Measurements from ENCODE around the gene LOXL4. TPM values are rescaled to one million over a fixed set of nuclear protein-coding genes. Genes with fewer than 3 reads are reported as not detected.

The LOXL4 gene
- total RNA-seq, 1 experiment from 2014 or later = not detected

DNA sequence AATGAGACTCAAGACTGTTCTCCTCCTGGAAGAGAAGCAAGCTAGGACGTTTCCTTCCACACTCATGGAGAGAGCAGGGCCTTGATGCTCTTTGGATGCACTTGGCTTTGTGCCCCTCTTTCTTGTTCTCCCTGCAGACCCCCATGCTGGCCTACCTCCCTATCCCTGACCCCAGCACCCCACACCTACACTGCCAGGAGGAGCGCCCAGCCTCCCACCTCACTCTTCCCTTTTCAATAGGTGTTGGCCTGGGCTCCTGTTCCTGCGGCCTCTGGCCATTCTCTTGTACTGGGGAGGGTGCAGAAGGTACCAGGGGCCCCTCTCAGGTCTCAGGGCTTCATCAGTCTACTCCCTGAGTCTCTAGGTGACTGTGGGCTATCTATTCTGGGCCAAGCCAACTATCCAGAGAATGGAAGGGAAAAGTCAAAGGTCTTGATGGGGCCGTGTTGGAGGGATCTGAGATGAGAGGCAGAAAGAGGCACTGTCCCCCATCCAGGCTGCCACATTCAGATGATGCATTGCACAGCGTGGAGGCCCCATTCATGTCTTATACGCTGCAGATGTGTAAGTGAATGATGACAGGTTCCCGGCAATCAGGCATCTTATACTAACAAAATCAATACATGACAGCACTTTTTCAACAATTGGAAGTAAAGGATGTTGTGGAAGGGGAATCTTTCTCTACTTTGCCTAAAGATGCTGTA lies 32.7 kb upstream of the LOXL4 start:
- DNase-seq = no peak
- no peaks in the 10 kb centered on the region for H3K9me2 ChIP-seq (replicated peaks; ENCODE audit: insufficient read depth, low read length)
- no peak overlapping the region for H3K4me3 ChIP-seq (ENCODE audit: low read length)
- no peak overlapping the region for H3K4me2 ChIP-seq (ENCODE audit: low read depth, low read length, poor library complexity, severe bottlenecking)
- no peak overlapping the region for H3K9ac ChIP-seq (ENCODE audit: low read length)
- no peaks in the 10 kb centered on the region for H3K4me1 ChIP-seq (ENCODE audit: low read length)
- H3K36me3 ChIP-seq (ENCODE audit: insufficient read depth, low read length) = no peaks in the 10 kb centered on the region
- no peaks in the 10 kb centered on the region for H3K79me2 ChIP-seq (ENCODE audit: low read length)
- no peaks in the 10 kb centered on the region for H3K27me3 ChIP-seq (ENCODE audit: low read length)
- H4K20me1 ChIP-seq (ENCODE audit: insufficient read depth, low read depth, low read length) = no peaks in the 10 kb centered on the region
- no peaks in the 10 kb centered on the region for H3K9me3 ChIP-seq (ENCODE audit: low read length)
- H2AFZ ChIP-seq (ENCODE audit: low read length) = no peak overlapping the region
- no peak overlapping the region for H3K27ac ChIP-seq (ENCODE audit: low read length)

DNA sequence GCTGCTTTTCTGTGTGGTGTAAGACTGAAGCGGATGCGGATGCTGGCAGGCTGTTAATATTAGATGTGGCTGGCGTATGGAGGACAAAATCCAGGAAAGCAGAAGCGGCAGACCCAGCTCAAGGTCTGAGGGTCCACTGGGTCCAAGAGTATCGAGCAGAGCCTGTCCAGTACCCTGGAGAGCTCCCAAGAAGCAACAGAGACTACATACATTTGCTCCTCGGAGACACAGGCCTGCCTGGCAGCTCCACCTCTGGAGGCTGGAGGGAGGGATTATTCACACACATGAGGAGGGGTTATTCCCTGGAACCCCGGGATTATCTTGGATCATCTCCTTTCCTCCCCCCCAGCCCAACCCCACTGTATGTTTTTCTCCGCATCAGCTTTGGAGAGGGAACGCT lies 31.3 kb upstream of the LOXL4 start:
- Histone ChIP-seq H3K4me1 (ENCODE audit: low read length) (no peaks in the 10 kb centered on the region), H3K9me3 (ENCODE audit: low read length) (no peaks in the 10 kb centered on the region), H3K4me2 (ENCODE audit: low read depth, low read length, poor library complexity, severe bottlenecking) (no peak overlapping the region), H3K79me2 (ENCODE audit: low read length) (no peaks in the 10 kb centered on the region), H3K27me3 (ENCODE audit: low read length) (no peaks in the 10 kb centered on the region), H3K9me2 (replicated peaks; ENCODE audit: insufficient read depth, low read length) (no peaks in the 10 kb centered on the region), H4K20me1 (ENCODE audit: insufficient read depth, low read depth, low read length) (no peaks in the 10 kb centered on the region), H3K9ac (ENCODE audit: low read length) (no peak overlapping the region), H3K36me3 (ENCODE audit: insufficient read depth, low read length) (no peaks in the 10 kb centered on the region), H3K27ac (ENCODE audit: low read length) (no peak overlapping the region), H3K4me3 (ENCODE audit: low read length) (no peak overlapping the region), H2AFZ (ENCODE audit: low read length) (no peak overlapping the region)
- no peak for DNase-seq

DNA sequence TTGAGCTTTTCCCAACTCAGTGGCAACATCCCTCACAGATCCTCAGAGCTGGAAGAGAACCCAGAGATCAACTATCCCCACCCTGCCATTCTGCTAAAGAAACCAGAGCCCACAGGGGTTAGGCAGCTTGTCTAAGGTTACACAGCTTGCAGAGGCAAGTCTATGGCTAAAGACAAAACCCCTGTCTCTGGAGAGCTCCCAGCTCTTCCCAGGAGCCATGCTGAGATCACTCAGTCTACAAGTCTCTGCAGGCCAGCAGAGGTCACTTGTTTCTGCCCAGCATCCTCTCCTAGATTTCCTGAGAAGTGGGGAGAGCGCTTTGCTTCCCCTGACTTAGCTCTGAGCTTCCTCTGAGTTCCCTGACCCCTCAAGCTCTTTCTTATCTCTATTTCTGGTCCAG lies 28.5 kb upstream of the LOXL4 start:
- Histone ChIP-seq H3K4me2 (ENCODE audit: low read depth, low read length, poor library complexity, severe bottlenecking) (no peak overlapping the region), H3K27ac (ENCODE audit: low read length) (no peak overlapping the region), H3K9ac (ENCODE audit: low read length) (no peak overlapping the region), H4K20me1 (ENCODE audit: insufficient read depth, low read depth, low read length) (no peaks in the 10 kb centered on the region), H3K36me3 (ENCODE audit: insufficient read depth, low read length) (no peaks in the 10 kb centered on the region), H3K9me2 (replicated peaks; ENCODE audit: insufficient read depth, low read length) (no peaks in the 10 kb centered on the region), H3K4me1 (ENCODE audit: low read length) (no peaks in the 10 kb centered on the region), H3K4me3 (ENCODE audit: low read length) (no peak overlapping the region), H3K9me3 (ENCODE audit: low read length) (no peaks in the 10 kb centered on the region), H2AFZ (ENCODE audit: low read length) (no peak overlapping the region), H3K27me3 (ENCODE audit: low read length) (no peaks in the 10 kb centered on the region), H3K79me2 (ENCODE audit: low read length) (no peaks in the 10 kb centered on the region)
- no peak for DNase-seq

DNA sequence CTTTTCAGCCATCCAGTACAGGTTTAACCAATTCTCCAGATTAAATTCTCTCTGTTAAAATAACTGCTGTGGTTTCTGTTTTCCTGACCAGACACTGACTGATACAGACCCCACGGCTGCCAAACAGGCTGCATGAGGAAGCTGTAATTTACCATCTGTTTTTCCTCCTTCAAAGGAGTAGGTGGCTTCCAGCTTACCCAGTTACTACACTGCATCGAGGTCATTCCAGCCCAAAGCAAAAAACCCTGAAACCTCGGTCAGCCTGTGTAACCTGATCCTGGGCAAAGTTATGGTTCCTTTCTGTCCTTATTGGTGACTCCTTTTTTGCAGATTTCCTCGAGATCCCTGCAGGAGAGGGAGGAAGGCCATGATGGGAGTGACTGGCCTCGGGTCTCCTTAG lies 27.9 kb upstream of the LOXL4 start:
- H2AFZ ChIP-seq (ENCODE audit: low read length) = no peak overlapping the region
- no peak overlapping the region for H3K4me3 ChIP-seq (ENCODE audit: low read length)
- no peaks in the 10 kb centered on the region for H3K79me2 ChIP-seq (ENCODE audit: low read length)
- no peak for DNase-seq
- H3K9me2 ChIP-seq (replicated peaks; ENCODE audit: insufficient read depth, low read length) = no peaks in the 10 kb centered on the region
- H4K20me1 ChIP-seq (ENCODE audit: insufficient read depth, low read depth, low read length) = no peaks in the 10 kb centered on the region
- H3K27me3 ChIP-seq (ENCODE audit: low read length) = no peaks in the 10 kb centered on the region
- no peaks in the 10 kb centered on the region for H3K9me3 ChIP-seq (ENCODE audit: low read length)
- H3K27ac ChIP-seq (ENCODE audit: low read length) = no peak overlapping the region
- no peaks in the 10 kb centered on the region for H3K4me1 ChIP-seq (ENCODE audit: low read length)
- no peak overlapping the region for H3K9ac ChIP-seq (ENCODE audit: low read length)
- no peaks in the 10 kb centered on the region for H3K36me3 ChIP-seq (ENCODE audit: insufficient read depth, low read length)
- no peak overlapping the region for H3K4me2 ChIP-seq (ENCODE audit: low read depth, low read length, poor library complexity, severe bottlenecking)

DNA sequence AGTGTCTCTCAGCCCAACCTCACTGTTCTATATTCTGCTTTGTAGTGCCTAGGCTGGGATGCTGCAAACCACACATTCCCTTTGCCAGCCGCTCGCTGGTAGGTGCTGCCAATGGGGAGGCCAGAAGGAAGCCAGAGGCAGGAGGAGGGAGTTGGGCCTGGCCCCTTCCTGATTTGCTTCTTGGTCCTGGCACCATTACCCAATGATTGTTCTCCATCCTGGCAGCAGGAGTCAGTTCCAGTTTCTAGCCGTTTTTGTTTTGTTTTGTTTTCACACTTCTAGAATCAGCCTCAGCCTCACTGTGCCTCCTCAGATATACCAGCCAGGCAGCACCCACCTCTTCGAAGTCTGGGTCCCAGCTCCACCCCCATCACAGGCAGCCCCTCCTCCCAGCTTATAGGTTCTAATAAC lies 27.4 kb upstream of the LOXL4 start:
- Histone ChIP-seq H3K79me2 (ENCODE audit: low read length) (no peaks in the 10 kb centered on the region), H3K9me3 (ENCODE audit: low read length) (no peaks in the 10 kb centered on the region), H3K36me3 (ENCODE audit: insufficient read depth, low read length) (no peaks in the 10 kb centered on the region), H4K20me1 (ENCODE audit: insufficient read depth, low read depth, low read length) (no peaks in the 10 kb centered on the region), H3K4me3 (ENCODE audit: low read length) (no peak overlapping the region), H3K27ac (ENCODE audit: low read length) (no peak overlapping the region), H3K27me3 (ENCODE audit: low read length) (no peaks in the 10 kb centered on the region), H3K9ac (ENCODE audit: low read length) (no peak overlapping the region), H3K9me2 (replicated peaks; ENCODE audit: insufficient read depth, low read length) (no peaks in the 10 kb centered on the region), H2AFZ (ENCODE audit: low read length) (no peak overlapping the region), H3K4me2 (ENCODE audit: low read depth, low read length, poor library complexity, severe bottlenecking) (no peak overlapping the region), H3K4me1 (ENCODE audit: low read length) (no peaks in the 10 kb centered on the region)
- DNase-seq = no peak

DNA sequence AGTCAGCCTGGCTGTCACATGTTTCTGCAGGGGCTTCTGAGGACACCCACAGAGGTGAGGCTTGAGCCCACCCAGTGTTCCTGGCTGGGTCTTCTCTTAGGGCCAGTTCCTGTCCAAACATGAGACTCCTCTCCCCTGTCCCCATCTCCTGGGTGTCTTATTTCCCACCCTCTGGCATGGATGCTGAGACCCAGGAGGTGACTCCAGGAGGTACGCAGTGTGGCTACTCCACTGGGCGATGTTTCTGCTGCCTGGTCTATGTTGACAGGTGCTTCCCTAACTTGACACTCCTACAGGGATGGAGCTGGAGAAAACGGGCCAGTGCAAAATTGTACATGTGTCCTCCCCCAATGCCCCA lies 26.3 kb upstream of the LOXL4 start:
- no peaks in the 10 kb centered on the region for H4K20me1 ChIP-seq (ENCODE audit: insufficient read depth, low read depth, low read length)
- no peak overlapping the region for H3K4me3 ChIP-seq (ENCODE audit: low read length)
- H2AFZ ChIP-seq (ENCODE audit: low read length) = no peak overlapping the region
- H3K9me2 ChIP-seq (replicated peaks; ENCODE audit: insufficient read depth, low read length) = no peaks in the 10 kb centered on the region
- no peaks in the 10 kb centered on the region for H3K27me3 ChIP-seq (ENCODE audit: low read length)
- H3K9ac ChIP-seq (ENCODE audit: low read length) = no peak overlapping the region
- H3K4me1 ChIP-seq (ENCODE audit: low read length) = no peaks in the 10 kb centered on the region
- no peaks in the 10 kb centered on the region for H3K9me3 ChIP-seq (ENCODE audit: low read length)
- no peaks in the 10 kb centered on the region for H3K79me2 ChIP-seq (ENCODE audit: low read length)
- H3K4me2 ChIP-seq (ENCODE audit: low read depth, low read length, poor library complexity, severe bottlenecking) = no peak overlapping the region
- no peaks in the 10 kb centered on the region for H3K36me3 ChIP-seq (ENCODE audit: insufficient read depth, low read length)
- no peak overlapping the region for H3K27ac ChIP-seq (ENCODE audit: low read length)
- DNase-seq = no peak

DNA sequence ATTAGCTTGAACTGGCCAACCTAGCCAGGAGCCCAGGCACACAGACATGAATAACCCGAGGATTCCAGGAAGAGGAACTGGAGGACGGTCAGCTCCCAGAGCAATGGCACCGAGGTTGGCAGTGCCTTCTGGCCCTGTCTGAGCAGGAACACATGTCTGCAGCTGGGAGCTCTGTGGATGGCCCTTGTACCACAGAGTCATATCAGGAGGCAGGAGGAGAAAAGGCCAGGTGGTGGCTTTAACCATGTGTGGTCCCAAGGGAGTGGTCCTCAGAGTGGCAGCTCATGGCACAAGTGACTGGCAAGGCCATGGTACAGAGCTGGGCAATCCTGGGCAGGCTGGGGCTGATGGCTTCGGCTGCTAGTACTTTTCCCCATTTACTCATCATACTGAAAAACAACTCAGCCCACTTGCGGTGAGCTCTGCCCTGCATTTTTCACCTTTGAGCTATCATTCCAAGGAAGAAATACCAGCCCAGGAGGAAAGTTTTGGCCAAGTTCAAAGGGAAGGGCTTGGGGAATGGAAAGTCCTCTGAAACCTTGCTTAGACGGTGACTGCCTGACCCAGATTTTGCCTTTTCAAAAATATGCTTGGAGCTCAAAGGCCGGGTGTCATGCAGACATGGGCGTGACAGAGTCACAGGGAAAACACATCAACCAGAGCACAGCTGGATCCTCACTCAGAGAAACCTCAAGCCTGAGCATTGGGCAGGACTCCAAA lies 25.7 kb upstream of the LOXL4 start:
- H3K9me2 ChIP-seq (replicated peaks; ENCODE audit: insufficient read depth, low read length) = no peaks in the 10 kb centered on the region
- H3K27me3 ChIP-seq (ENCODE audit: low read length) = no peaks in the 10 kb centered on the region
- no peaks in the 10 kb centered on the region for H3K9me3 ChIP-seq (ENCODE audit: low read length)
- no peaks in the 10 kb centered on the region for H3K36me3 ChIP-seq (ENCODE audit: insufficient read depth, low read length)
- no peak overlapping the region for H3K4me2 ChIP-seq (ENCODE audit: low read depth, low read length, poor library complexity, severe bottlenecking)
- no peaks in the 10 kb centered on the region for H4K20me1 ChIP-seq (ENCODE audit: insufficient read depth, low read depth, low read length)
- no peak for DNase-seq
- H3K79me2 ChIP-seq (ENCODE audit: low read length) = no peaks in the 10 kb centered on the region
- no peaks in the 10 kb centered on the region for H3K4me1 ChIP-seq (ENCODE audit: low read length)
- no peak overlapping the region for H2AFZ ChIP-seq (ENCODE audit: low read length)
- no peak overlapping the region for H3K4me3 ChIP-seq (ENCODE audit: low read length)
- no peak overlapping the region for H3K9ac ChIP-seq (ENCODE audit: low read length)
- no peak overlapping the region for H3K27ac ChIP-seq (ENCODE audit: low read length)

DNA sequence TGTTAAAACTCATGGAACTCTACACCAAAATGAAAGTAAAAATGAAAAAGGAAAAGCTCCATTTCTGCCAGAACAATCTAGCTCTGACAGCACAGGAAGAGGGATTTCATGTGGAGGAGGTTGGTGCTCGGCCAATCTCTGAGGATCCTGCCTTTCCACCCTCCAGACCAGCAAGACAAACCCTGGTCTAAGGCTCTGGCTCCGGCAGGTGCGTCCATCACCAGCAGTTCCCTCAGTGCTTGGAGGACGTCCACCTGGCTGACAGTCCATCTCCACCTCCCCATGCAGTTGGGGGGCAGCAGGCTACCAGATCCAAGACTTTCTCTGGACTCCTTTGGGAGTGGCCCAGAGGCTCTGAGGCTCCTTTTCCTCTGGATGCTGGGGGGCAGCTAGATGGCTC lies 25.0 kb upstream of the LOXL4 start:
- Histone ChIP-seq H3K27ac (ENCODE audit: low read length) (no peak overlapping the region), H3K79me2 (ENCODE audit: low read length) (no peaks in the 10 kb centered on the region), H3K9me2 (replicated peaks; ENCODE audit: insufficient read depth, low read length) (no peaks in the 10 kb centered on the region), H3K36me3 (ENCODE audit: insufficient read depth, low read length) (no peaks in the 10 kb centered on the region), H3K9me3 (ENCODE audit: low read length) (no peaks in the 10 kb centered on the region), H3K9ac (ENCODE audit: low read length) (no peak overlapping the region), H4K20me1 (ENCODE audit: insufficient read depth, low read depth, low read length) (no peaks in the 10 kb centered on the region), H3K4me3 (ENCODE audit: low read length) (no peak overlapping the region), H3K4me2 (ENCODE audit: low read depth, low read length, poor library complexity, severe bottlenecking) (no peak overlapping the region), H3K4me1 (ENCODE audit: low read length) (no peaks in the 10 kb centered on the region), H2AFZ (ENCODE audit: low read length) (no peak overlapping the region), H3K27me3 (ENCODE audit: low read length) (no peaks in the 10 kb centered on the region)
- DNase-seq = no peak

Measured in Karpas-422 (cell line).